Measurements from ENCODE around the gene LRRC59. TPM values are rescaled to one million over a fixed set of nuclear protein-coding genes. Genes with fewer than 3 reads are reported as not detected.
A peak's percentile ranks its signal among the peaks of the same experiment; 100 is the strongest.
"Not testable (repeated sequence)": the region's sequence is repeated elsewhere in the genome, so short reads cannot be mapped to it uniquely, and the experiment has no call there.

Gene LRRC59
- total and polyA plus RNA-seq, 4 donors, result 43.8 to 117 (median 79.2) TPM

DNA sequence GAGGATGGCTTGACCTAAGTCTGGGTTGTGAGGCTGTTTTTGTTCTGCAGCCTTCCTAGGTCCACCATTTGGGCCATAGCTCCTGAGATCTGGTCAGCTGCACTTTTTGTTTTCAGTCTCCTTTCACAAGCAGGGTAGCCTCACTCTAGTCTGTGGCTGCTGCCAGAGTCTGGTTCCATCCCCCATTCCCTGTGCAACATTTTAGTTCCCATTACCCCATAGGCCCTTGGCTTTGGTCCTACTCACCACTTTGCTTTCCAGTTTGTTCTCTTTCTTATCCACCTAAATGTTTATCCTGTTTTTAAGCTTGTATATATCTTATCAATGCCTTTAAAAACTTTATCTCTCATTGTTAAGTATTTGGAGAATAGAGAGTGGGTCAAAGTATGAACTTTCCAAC lies 57.9 kb downstream of the LRRC59 start:
- TF ChIP-seq CTCF (IDR thresholded peaks at IDR 0.05; ENCODE audit: control extremely low read depth, extremely low read depth), result no peak
- Histone ChIP-seq H3K27ac (ENCODE audit: low read depth in 1 of 2, low read length in 1 of 2) (no peak overlapping the region), H3K4me3 (no peak overlapping the region), H3K9ac (ENCODE audit: insufficient read depth in 1 of 2, low read length in 2 of 2) (no peak overlapping the region), H3K27me3 (ENCODE audit: control insufficient read depth in 3 of 3, insufficient read depth in 3 of 3, low read length in 2 of 3) (no peaks in the 10 kb centered on the region), H3K4me1 (ENCODE audit: control insufficient read depth in 5 of 5, insufficient read depth in 5 of 5, low read length in 5 of 5) (no peaks in the 10 kb centered on the region), H3K9me3 (ENCODE audit: control insufficient read depth in 4 of 4, insufficient read depth in 3 of 4, low read length in 3 of 4) (peaks cover 0 to 5% (median 0%) of the 10 kb centered on the region in 4 donors), H3K36me3 (ENCODE audit: control insufficient read depth in 4 of 4, insufficient read depth in 4 of 4, low read length in 4 of 4) (no peaks in the 10 kb centered on the region)
- ATAC-seq (ENCODE audit: insufficient read depth, low FRiP score) (no peak), DNase-seq (no peak)

GRCh38 chr17:50338645-50339044 lies 58.7 kb downstream of the LRRC59 start:
- Histone ChIP-seq H3K4me3 (no peak overlapping the region), H3K9ac (ENCODE audit: insufficient read depth in 1 of 2, low read length in 2 of 2) (no peak overlapping the region), H3K4me1 (ENCODE audit: control insufficient read depth in 5 of 5, insufficient read depth in 5 of 5, low read length in 5 of 5) (no peaks in the 10 kb centered on the region), H3K36me3 (ENCODE audit: control insufficient read depth in 4 of 4, insufficient read depth in 4 of 4, low read length in 4 of 4) (no peaks in the 10 kb centered on the region), H3K27ac (ENCODE audit: low read depth in 1 of 2, low read length in 1 of 2) (no peak overlapping the region), H3K9me3 (ENCODE audit: control insufficient read depth in 4 of 4, insufficient read depth in 3 of 4, low read length in 3 of 4) (peaks cover 0 to 5% (median 0%) of the 10 kb centered on the region in 4 donors), H3K27me3 (ENCODE audit: control insufficient read depth in 3 of 3, insufficient read depth in 3 of 3, low read length in 2 of 3) (no peaks in the 10 kb centered on the region)
- no peak for TF ChIP-seq CTCF (IDR thresholded peaks at IDR 0.05; ENCODE audit: control extremely low read depth, extremely low read depth)
- DNase-seq (no peak), ATAC-seq (ENCODE audit: insufficient read depth, low FRiP score) (no peak)

- peaks cover 0 to 5% (median 0%) of the 10 kb centered on the region in 4 donors for H3K9me3 ChIP-seq (ENCODE audit: control insufficient read depth in 4 of 4, insufficient read depth in 3 of 4, low read length in 3 of 4)
- WGBS, 2 donors, result 74 to 94% methylated on average over 2 of the region's 2 CpGs
- no peak for TF ChIP-seq CTCF (IDR thresholded peaks at IDR 0.05; ENCODE audit: control extremely low read depth, extremely low read depth)
- H3K27ac ChIP-seq (ENCODE audit: low read depth in 1 of 2, low read length in 1 of 2), result no peak overlapping the region
- no peaks in the 10 kb centered on the region for H3K4me1 ChIP-seq (ENCODE audit: control insufficient read depth in 5 of 5, insufficient read depth in 5 of 5, low read length in 5 of 5)
- no peak for ATAC-seq (ENCODE audit: insufficient read depth, low FRiP score)
- no peak overlapping the region for H3K9ac ChIP-seq (ENCODE audit: insufficient read depth in 1 of 2, low read length in 2 of 2)
- H3K36me3 ChIP-seq (ENCODE audit: control insufficient read depth in 4 of 4, insufficient read depth in 4 of 4, low read length in 4 of 4), result no peaks in the 10 kb centered on the region
- no peak for DNase-seq
- no peak overlapping the region for H3K4me3 ChIP-seq
- no peaks in the 10 kb centered on the region for H3K27me3 ChIP-seq (ENCODE audit: control insufficient read depth in 3 of 3, insufficient read depth in 3 of 3, low read length in 2 of 3)
Measured at GRCh38 chr17:50337956-50338355, 59.4 kb downstream of the LRRC59 start.

- H3K27ac ChIP-seq (ENCODE audit: low read depth in 1 of 2, low read length in 1 of 2); H3K4me3 ChIP-seq; ATAC-seq (ENCODE audit: insufficient read depth, low FRiP score); H3K9me3 ChIP-seq (ENCODE audit: control insufficient read depth in 4 of 4, insufficient read depth in 3 of 4, low read length in 3 of 4); H3K9ac ChIP-seq (ENCODE audit: insufficient read depth in 1 of 2, low read length in 2 of 2); H3K36me3 ChIP-seq (ENCODE audit: control insufficient read depth in 4 of 4, insufficient read depth in 4 of 4, low read length in 4 of 4); H3K27me3 ChIP-seq (ENCODE audit: control insufficient read depth in 3 of 3, insufficient read depth in 3 of 3, low read length in 2 of 3); H3K4me1 ChIP-seq (ENCODE audit: control insufficient read depth in 5 of 5, insufficient read depth in 5 of 5, low read length in 5 of 5): not testable (repeated sequence)
- DNase-seq, result peak in 1 of 3 donors; percentile 23
- 49 to 51% methylated on average over 14 of the region's 14 CpGs for WGBS, 2 donors
Measured at GRCh38 chr17:50333291-50334057, 63.8 kb downstream of the LRRC59 start.
